GM21447 (cell line): ENCODE data around the gene TWIST2.

Experiments used
- ATAC-seq: cut with Tn5 transposase; IDR thresholded peaks from one replicate; pipeline ENCODE4 v1.9.1; 2021; ENCODE audit not compliant: unreplicated experiment

TWIST2 gene

DNA sequence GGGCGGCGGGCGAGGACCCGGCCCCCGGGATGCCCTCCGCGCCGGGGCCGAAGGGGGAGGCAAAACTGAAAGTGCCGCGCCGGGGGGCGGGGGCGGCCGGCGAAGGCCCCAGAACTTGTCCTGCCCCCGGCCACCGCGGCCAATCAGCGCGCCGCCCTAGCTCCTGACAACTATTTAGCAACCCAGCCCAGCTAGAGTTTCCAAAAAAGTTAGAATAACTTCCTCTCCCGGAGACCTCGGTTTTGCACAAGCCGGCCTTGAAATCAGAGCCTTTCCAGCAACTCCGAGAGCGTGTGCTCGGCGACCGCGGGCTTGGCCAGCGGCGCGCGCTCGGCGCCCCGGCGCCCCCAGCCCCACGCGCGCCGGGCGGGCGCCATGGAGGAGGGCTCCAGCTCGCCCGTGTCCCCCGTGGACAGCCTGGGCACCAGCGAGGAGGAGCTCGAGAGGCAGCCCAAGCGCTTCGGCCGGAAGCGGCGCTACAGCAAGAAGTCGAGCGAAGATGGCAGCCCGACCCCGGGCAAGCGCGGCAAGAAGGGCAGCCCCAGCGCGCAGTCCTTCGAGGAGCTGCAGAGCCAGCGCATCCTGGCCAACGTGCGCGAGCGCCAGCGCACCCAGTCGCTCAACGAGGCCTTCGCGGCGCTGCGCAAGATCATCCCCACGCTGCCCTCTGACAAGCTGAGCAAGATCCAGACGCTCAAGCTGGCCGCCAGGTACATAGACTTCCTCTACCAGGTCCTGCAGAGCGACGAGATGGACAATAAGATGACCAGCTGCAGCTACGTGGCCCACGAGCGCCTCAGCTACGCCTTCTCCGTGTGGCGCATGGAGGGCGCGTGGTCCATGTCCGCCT, at the start of gene TWIST2:
Gene TWIST2 (plus strand): TSS at position 245 of the 850 bp plus-strand sequence. CDS start 131 bp downstream, at position 376.
- ATAC-seq, result no peak

GRCh38 chr2:238801791-238802190, 46.1 kb upstream of the TWIST2 start:
- no peak for ATAC-seq

- ATAC-seq, result no peak
These were observed 44.9 kb upstream of the TWIST2 start for GRCh38 chr2:238802957-238803356.

DNA sequence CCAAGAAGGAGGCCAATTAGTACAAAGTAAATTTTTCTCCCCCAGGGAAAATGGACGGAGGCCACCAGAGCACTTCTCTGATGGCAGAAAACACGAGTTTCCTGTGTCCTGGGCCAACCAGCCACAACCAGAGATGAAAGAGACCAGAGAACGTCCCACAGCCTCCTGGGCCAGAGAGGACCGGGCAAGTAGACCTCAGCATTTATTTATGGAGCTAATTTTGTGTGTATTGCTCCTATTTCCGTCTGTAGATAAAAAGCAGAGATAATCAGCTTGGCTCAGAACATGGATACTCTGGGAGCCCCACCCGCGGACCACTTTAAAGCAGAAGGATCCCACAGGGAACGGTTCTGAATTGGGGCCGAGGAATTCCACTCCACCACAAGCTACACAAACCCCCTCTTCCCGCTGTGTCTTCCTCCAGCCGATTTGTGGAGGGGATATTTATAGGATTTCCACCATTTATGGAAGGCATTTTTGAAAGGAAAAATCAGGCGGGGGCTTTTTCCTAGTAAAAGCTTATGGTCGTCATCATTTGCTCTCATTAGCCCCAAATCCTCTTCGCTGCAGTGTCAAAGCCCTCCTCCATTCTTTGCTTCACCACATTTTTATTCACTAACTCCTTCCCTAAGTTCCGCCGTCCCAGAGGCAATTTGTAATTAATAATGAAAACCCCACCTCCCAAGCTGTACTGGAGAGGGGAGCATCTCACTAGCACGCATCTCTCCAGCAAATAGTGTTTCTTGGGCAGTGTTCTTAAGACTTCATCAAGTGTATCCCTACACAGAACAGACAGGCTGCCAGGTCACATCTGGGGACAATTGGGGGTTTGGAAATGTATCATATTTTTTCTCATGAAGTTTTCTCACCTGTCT, 43.7 kb upstream of the TWIST2 start:
- no peak for ATAC-seq

DNA sequence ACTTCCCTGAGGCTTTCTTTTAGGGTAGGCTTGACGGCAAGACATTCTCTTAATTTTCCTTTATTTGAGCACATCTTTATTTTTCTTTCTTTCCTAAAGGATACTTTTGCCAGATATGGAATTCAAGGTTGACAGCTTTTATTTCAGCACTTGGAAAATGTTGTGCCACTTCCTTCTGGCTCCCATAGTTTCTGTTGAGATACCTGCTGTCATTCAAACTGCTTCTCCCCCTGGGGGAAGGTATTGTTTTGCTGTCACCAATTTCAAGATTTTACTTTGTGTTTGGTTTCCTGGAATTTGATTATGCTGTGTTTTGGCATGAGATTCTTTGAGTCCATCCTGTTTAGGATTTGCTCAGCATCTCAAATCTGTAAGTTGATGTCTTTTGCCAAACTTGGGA, 39.1 kb upstream of the TWIST2 start:
- no peak for ATAC-seq

DNA sequence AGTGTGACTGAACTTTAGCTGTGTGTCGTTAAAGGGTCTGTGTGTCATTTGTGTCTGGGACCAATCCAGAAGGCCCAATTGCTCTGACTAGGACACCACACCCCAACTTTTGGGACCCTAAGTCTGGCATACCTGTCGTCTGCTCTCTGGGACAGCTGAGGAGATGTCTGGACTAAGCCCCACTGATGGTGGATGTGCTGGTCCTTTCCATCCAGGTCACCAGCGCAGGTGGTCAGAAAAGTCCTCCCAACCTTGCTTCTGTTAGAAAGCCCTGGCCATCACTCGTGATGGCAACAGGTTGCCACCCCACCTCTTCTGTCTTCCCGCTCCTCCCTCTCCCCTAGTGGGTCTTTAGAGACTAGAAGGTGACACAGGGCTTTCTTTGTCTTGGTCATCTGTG, 37.6 kb upstream of the TWIST2 start:
- ATAC-seq, result no peak

GRCh38 chr2:238811293-238811692, 36.6 kb upstream of the TWIST2 start:
- no peak for ATAC-seq

DNA sequence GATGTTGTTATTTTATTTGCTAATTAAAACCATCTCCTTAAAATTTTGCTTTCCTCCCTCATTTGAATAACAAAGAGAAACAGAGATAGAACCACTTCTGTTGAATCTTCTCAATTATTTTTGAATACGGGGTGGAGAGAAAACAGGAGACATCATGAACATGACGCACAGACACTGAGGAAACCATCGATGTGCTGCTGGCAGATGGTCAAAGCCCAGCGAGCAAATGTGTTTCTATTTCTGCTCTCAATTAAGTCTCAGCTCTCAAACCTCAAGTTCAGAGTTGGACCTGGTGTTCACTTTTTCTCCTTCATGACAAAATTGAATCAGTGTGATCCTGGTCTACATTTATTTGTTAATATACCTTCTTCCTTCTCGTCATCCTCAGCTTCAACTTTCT, 36.1 kb upstream of the TWIST2 start:
- no peak for ATAC-seq

DNA sequence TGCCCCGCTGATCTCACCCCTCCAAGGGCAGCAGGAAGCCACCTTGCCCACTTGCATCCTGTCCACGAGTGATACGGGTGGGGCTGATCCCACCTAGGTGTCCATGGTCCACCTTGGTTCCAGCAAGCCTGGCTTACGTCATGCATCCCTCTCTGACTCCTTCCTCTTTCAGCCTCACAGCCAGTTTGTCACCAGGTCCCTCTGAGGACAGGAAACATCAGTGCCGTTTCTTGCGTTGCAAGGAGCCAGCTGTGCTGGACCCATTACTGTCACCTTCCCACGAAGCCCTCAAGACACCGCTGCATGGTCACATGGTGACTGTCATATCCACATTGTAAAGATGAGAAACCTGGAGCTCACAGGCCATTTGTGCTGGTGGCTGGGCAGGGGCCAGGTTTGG, 34.8 kb upstream of the TWIST2 start:
- ATAC-seq, result no peak

- no peak for ATAC-seq
These were observed 33.1 kb upstream of the TWIST2 start for GRCh38 chr2:238814815-238815214.

DNA sequence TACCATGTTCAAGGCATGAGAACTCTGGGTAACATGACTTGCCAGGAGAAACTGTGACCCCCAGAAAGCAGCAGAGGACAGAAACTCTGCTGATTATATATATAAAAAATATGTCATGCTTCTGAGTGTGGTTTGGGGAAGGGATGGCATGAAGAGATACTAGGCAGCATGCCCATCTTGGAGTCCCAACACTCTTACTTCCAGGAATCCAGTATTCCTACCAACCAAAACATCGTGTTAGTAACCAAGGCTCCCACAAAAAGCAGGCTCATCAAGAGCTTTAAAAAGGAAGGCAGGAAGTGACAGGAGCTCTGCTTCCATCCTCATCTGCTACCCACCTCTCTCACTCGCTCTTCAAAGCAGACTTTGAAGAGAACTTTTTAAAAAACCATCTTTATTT, 31.6 kb upstream of the TWIST2 start:
- ATAC-seq, result no peak

DNA sequence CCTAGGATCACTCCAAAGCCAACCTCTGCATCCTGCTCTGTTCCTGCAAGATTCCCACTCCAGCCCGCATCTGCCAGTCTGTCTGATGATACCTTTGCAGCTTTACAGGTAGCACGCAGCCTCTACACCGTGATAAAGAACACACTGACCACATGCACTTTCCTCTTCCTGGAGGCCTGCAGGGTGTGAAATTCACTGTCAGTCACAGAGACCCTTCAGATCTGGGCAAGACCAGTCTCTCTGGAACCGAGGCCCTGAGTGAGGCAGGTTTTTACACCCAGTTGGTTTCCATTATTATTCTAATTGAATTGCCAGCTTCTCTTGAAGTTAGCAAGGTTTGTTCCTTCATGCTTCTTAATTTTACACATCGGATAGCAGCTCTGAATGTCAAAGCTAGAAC, 30.5 kb upstream of the TWIST2 start:
- ATAC-seq, result no peak

DNA sequence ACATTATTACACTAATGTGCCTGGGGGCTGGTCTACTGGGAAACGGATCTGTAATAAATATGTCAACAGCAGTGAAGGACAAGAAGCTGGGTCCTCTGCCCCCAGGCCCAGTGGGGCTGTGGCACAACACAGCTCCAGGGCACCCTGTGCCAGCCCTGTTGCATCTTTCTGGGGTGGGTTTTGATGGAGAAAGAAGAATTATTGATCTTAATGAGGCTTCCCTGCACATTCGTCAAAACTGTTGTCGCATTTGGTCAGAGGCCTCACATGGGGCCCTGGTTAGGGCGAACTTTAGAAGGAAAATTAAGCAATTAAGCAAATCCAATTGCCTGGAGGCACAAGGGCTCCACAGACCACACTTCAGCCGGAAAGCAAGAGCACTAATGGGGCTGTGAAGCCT, 30.0 kb upstream of the TWIST2 start:
- no peak for ATAC-seq

GRCh38 chr2:238818561-238818960, 29.3 kb upstream of the TWIST2 start:
- ATAC-seq, result no peak

GRCh38 chr2:238820197-238820596, 27.7 kb upstream of the TWIST2 start:
- no peak for ATAC-seq

DNA sequence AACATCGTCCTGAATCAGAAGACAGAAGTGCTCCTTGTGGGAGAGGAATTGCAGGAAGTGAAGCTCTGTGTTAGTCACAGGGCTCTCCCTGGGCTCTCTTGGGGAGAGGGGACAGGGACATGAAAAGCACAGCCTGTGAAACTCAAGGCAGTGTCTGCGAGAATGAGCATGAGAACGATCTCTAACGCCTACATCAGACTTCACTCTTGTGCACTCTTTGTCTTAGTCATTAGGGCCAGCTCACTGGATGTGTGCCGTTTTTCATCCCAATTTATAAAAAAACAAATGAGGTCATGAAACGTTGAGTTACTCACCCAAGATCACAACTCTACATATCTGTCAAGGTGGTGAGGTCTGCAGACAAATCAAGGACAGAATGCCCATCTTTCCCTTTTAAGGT, 27.0 kb upstream of the TWIST2 start:
- no peak for ATAC-seq

- ATAC-seq, result no peak
These were observed 26.5 kb upstream of the TWIST2 start for GRCh38 chr2:238821391-238821790.

DNA sequence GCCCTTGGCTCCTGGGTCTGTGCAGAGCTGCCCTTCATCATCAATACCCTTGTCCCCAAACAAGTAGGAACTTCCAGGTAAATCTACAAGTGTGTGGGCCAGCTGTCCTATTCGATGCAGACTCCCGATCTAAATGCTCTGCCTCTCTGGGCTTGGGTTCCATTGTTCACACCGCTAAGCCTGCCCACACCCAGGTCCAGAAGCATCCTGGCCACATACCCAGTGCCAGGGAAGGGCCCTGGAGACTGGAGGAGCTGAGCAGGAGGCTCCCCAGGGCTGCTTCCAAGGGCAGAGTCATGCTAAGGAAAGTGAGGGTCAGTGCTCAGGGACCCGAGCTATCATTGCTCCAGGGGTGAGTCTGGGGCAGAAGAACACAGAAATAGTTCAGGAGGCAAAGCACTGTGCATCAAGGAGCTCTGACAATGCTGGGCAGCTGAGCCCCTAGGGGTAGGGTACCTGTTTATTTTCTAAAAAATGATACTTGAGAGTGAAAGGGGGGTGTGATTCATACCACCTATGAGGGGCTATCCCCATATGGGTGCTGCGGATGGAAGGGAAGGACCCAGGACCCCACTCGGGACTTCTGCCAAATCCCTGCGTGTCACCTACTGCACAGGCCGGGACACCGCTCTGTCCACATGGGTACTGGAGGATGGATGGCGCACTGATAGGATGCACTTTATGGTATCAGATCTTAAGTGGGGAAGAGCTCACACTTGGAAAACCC, 25.8 kb upstream of the TWIST2 start:
- ATAC-seq, result no peak

DNA sequence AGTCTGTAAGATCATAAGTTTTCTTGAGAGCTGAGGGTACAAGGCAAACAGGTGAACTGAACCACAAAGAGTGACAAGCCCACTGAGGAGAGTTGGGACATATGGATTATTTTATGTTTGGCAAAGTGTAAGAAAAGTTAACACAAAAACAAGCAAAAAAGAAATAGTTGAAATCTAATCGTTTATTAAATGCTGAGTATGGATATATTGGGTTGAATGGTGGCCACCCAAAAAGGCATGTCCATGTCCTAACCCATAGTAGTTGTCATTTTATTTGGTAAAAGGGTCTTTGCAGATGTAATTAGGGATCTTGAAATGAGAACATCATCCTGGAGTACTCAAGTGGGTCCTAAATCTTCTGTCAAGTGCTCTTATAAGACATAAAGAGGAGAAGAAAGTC, 24.9 kb upstream of the TWIST2 start:
- no peak for ATAC-seq

DNA sequence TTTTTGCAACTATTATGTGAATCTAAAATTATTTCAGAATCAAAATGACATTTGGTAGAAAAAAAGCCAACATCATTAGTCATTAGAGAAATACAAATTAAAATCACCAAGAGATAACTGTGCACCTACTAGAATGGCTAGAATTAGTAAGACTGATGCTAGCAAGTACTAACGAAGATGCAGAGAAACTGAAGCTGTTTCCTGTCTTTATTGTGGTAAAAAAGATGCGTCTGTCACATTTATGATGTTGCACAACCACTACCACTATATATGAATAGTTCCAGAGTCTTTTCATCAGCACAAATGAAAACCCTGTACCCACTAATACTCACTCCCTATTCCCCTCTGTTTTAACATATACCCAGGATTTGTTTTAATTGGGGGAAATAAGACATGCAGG, 16.7 kb upstream of the TWIST2 start:
- no peak for ATAC-seq

DNA sequence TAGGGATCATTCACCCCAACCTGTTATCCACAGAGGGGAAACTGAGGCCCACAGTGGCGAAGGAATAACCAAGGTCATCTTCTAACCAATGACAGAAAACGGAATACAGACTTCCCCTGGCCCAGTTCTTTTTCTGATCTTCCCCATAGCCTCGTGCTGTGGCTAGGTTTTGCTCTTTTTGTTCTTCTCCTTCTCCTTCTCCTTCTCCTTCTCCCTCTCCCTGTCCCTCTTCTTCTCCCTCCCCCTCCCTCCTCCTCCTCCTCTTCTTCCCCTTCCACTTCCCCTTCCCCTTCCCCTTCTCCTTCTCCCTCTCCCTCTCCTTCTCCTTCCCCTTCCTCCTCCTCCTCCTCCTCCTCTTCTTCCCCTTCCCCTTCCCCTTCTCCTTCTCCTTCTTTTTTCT, 12.9 kb upstream of the TWIST2 start:
- no peak for ATAC-seq
